HG03378 (cell line): Measurements from ENCODE around the gene GCGR.
A peak's percentile ranks its signal among the peaks of the same experiment; 100 is the strongest.

Experiments
- ATAC-seq: cut with Tn5 transposase; IDR thresholded peaks from one replicate; pipeline ENCODE4 v1.9.1; 2021; ENCODE audit warnings: mild to moderate bottlenecking, moderate library complexity; ENCODE audit not compliant: unreplicated experiment

Gene GCGR

GRCh38 chr17:81845881-81846742 lies 42.2 kb downstream of the GCGR start:
- ATAC-seq, result no peak

- no peak for ATAC-seq
These were observed 43.1 kb downstream of the GCGR start for GRCh38 chr17:81846743-81847689.

DNA sequence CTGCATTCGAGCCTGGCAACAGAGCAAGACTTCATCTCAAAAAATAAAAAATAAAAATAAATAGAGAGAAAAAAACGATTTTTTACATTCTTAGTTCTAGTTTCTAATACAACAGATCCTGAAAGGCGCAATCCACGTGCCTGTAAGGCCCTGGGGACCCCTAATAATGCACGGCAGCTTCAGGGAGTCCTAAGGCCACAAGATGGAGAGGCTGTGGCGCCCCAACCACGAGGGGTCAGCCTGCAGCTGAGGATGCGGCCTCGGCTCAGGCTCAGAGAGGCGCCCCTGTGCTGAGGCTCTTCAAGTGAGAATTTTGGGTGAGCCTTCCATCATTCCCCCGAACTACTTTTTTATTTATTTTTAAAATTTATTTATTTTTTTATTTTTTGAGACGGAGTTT lies 45.5 kb downstream of the GCGR start:
- no peak for ATAC-seq

DNA sequence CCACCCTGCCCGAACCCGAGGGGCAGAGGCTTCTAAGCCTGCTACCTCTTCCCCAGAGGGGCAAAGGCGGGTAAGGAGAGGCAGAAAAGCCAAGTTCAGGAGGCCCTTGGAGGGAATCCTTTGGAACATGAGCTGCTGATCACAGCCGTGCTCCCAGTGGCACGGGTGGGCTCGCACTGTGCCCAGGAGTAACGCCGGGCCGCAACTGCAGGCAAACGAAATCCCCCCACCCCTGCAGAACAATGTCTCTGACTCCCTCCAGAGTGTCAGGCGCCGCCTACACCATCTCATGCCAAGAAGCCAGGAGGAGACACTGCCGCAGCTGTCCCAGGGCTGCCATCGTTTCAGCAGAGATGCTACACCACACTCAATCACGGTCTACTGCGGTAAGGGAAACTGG lies 47.5 kb downstream of the GCGR start:
- ATAC-seq, result no peak

DNA sequence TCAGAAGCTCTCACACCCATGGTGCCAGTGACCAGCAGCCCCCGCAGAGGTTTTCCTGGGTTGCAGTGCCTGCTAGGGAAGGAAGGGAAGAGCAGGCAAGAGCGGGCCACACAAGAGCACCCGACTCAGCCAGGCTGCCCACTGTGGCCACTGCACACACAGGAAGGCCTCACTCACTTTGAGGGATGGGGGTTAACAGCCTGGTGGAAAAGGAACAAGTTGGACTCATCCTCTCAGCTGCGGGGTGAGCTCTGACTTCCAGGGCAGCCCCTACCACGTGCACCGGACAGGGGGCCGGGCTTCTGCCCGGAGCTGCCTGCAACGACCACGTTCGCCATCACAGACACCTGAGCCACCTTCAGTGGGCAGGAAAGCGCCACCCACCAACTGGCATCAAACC lies 48.3 kb downstream of the GCGR start:
- no peak for ATAC-seq

- ATAC-seq, result no peak
These were observed 51.2 kb downstream of the GCGR start for GRCh38 chr17:81854974-81855774.

- no peak for ATAC-seq
These were observed 54.4 kb downstream of the GCGR start for GRCh38 chr17:81858170-81858966.

DNA sequence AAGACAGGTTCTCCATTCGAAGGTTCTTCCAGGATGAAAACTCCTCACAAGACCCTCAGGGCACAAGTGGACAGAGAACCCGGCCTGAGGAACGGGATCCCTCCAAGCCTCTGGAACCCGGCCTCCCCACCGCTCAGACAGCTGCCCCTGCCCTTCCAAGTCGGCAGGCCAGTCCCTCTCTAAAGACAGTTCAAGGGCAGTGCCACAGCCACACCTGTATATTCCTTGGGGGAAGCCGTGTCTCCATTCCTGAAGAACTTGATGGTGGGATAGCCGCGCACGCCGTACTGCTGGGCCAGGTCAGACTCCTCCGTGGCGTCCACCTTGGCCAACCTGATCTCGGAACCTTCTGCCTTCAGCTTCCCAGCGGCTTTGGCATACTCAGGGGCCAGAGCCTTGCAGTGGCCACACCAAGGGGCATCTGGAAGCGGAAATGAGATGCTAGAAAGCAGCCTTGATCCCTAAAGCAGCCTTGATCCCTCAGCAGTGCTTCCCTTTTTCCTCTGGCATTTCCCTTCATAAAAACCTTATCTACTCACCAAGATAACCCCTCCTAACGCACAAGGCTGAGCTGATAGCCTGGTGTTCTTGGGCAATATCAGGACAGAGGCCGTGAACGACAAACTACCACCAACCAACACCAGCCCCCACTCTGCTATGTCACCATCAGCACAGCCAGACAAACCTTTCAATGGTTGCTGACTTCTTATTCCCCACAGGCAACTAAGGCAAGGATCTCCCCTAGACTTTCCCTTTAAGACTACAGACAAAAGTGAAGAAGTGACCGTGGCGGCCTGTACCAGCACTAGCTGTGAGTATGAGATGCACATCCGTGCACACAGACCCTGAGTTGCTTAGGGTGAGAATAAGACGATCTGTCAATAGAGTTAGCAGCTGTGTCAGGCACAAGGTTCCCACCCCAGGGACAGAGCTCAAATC lies 55.3 kb downstream of the GCGR start:
- ATAC-seq, result no peak

DNA sequence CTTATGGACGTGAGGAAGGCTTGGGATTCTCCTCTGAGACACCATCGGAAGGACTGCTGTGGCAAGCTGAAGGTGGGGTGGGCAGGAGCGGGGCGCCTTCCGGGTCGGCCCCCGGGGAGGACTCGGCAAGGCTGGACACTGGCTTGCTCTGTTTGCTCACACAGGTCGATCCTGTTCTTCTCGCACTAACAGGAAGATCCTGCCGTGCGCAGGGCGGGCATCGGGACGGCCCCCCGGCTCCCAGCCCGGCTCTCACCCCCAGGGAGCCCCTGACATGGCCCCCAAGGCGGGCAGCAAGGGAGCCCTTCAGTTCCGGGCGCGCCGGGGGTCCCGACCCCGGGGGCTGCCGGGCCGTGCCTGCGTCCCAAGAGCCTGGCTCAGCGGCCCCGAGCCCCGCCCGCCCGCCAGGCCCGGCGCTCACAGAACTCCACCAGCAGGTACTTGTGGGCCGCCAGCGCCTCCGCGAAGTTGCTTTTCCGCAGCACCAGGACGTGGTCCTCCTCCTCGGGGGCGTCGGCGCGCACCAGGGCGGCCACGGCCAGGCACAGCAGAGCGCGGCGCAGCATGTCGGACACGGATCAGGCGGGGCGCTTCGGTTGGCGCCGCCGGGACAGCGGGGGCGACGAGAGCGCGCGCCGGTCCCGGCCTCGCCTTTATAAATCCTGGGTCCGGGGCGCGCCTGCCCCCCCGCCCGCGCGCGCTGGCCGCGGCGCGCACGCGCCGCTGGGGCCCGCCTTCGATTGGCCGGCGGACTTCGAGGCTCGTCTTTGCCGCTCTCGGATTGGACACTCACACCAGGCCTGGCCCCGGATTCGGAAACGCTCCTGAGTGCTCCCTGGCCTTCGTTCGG lies 56.2 kb downstream of the GCGR start, which contains the start of gene P4HB:
Gene P4HB, minus strand, starts transcription at position 630 of the 850 bp plus-strand sequence. Its CDS starts 64 bp downstream, at position 566.
- no peak for ATAC-seq

DNA sequence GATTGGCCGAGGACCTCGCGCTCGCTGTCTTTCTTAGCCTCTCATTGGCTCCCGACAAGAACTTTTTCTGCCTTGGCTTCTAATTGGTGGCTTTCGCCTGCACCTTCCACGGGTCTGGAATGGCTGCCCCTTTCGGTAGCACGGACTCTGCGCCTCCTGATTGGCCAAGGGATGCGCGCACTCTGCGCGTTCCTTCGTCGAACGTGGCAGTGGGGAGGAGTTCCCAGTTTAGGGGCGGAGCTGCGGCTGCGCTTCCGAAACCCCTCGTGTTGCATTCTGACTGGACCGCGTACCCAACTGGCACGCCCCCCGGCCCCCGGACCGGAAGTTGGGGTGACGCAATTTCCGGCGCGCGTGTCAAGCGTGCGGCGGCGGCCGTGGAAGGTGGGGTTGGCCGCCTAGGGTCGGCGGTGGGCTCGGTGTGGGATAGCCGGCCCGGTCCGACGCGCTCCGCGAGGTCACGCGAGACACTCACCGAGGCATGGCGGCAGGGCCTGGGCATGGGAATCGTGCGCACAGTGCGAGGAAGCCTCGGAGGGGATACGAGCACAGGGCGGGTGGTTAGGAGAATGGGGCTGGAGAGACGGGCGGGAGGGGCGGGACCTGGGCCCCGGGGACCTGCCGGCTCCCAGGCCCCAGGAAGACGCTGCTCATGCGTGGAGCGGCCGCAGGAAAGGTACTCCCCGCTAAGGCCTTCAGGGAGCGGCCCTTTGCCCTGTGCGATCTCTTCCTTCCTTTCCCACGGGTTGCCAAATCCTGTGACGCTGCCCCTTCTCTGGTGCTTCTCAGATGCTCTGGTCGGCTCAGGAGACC lies 57.0 kb downstream of the GCGR start:
- peak; percentile 85 for ATAC-seq

DNA sequence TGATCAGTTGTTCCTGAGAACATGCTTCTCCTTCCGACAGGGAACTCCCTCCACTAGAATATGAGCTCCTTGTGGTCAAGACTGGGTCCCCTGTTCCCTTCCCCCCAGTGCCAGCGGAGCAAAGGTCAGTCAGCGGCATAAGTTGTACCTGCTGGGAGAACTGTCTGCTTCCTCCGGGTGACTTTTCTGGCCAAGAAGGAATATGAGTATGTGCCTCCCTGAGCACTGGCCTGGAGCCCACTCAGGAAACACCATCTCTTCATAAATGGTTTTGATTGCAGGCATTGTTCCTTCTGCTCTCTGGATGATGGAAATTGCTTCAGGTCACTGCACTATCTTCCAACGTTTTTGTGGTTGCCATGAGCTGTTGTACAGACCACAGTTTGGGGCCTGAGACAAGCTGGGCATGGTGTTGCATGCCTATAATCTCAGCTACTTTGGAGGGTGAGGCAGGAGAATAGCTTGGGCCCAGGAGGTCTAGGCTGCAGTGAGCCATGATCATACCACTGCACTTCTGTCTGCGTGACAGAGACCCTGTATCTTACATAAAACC lies 59.2 kb downstream of the GCGR start:
- ATAC-seq, result no peak
